Measurements from ENCODE around the gene CDK5. TPM values are rescaled to one million over a fixed set of nuclear protein-coding genes. Genes with fewer than 3 reads are reported as not detected.

The CDK5 gene
- total and polyA plus RNA-seq, 2 of the 13 experiments (the other 11 are each of a cell fraction or from before 2014, with no cell fraction given) = 16.4 to 21.3 TPM

DNA sequence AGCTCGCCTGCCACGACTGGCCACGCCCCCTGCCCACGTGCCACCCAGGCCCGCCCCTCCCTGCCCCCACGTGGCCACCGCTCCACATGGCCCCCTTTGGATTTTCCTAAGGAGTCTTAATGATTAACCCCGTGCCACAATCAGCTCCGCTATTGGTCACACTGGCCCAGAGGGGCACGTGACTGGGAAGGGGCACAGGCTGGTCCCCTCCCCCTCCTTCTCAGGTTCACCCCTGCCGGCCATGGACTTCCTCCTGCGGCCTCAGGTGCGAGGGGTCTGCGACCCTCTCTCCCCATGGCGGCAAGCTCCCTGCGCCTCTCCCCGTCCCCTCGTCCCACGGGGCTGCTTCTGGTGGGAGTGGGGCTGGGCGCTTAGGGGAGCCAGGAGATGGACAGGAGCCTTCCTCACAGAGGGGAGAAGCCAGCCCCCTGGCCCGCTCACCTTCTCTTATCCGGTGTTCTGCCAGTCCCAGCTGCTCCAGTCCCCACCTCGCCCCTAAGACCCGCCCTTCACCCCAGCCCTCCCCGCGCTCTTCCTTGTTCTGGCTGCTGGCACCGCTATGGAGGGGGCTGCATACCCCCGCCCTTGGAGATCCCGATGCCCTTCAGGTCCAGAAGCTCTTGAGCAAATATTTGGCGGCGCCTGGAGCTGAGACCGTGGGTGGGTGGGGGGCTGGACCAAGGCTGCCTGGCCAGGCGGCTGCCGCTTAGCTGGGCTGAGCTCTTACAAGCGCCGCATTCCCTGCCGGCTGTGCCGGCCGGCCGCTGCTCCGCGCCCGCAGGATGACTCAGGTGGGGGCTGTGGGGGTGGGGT lies 4.9 kb upstream of the CDK5 start (continued):
- no peak for TF ChIP-seq ATF7 (IDR thresholded peaks at IDR 0.05)
- TF ChIP-seq ATF7 (CRISPR knock-in tag; IDR thresholded peaks at IDR 0.05) = no peak
- TF ChIP-seq, protein P1, sequence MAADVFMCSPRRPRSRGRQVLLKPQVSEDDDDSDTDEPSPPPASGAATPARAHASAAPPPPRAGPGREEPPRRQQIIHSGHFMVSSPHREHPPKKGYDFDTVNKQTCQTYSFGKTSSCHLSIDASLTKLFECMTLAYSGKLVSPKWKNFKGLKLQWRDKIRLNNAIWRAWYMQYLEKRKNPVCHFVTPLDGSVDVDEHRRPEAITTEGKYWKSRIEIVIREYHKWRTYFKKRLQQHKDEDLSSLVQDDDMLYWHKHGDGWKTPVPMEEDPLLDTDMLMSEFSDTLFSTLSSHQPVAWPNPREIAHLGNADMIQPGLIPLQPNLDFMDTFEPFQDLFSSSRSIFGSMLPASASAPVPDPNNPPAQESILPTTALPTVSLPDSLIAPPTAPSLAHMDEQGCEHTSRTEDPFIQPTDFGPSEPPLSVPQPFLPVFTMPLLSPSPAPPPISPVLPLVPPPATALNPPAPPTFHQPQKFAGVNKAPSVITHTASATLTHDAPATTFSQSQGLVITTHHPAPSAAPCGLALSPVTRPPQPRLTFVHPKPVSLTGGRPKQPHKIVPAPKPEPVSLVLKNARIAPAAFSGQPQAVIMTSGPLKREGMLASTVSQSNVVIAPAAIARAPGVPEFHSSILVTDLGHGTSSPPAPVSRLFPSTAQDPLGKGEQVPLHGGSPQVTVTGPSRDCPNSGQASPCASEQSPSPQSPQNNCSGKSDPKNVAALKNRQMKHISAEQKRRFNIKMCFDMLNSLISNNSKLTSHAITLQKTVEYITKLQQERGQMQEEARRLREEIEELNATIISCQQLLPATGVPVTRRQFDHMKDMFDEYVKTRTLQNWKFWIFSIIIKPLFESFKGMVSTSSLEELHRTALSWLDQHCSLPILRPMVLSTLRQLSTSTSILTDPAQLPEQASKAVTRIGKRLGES (CRISPR knock-in tag; IDR thresholded peaks at IDR 0.05; ENCODE audit: borderline replicate concordance) = peak; percentile 78
- peak; percentile 81 for TF ChIP-seq ZNF883 (CRISPR knock-in tag; IDR thresholded peaks at IDR 0.05; ENCODE audit: not compliant biosample characterization)
- no peak for TF ChIP-seq REXO4 (CRISPR knock-in tag; IDR thresholded peaks at IDR 0.05; ENCODE audit: borderline replicate concordance)
- TF ChIP-seq NR2F6 (IDR thresholded peaks at IDR 0.05) = peak; percentile 42; the same call in 1 of the 2 replicates
- TF ChIP-seq NR2F6 (CRISPR knock-in tag; IDR thresholded peaks at IDR 0.05) = peak; percentile 62
- no peak for TF ChIP-seq KMT2B (CRISPR knock-in tag; IDR thresholded peaks at IDR 0.05)
- 0 out of 2 replicates have a peak, but pooled peaks have one; percentile 45 for TF ChIP-seq KDM2A (CRISPR knock-in tag; IDR thresholded peaks at IDR 0.05; ENCODE audit: borderline replicate concordance, low read depth)
- TF ChIP-seq POLR2AphosphoS5 (IDR thresholded peaks at IDR 0.05; ENCODE audit: low read depth, low read length) = peak; percentile 73; the same call in 1 of the 2 replicates
- 0 out of 2 replicates have a peak, but pooled peaks have one; percentile 20 for TF ChIP-seq SIX1 (CRISPR knock-in tag; IDR thresholded peaks at IDR 0.05; ENCODE audit: borderline replicate concordance)
- TF ChIP-seq ATF1 (CRISPR knock-in tag; IDR thresholded peaks at IDR 0.05) = no peak
- TF ChIP-seq ZNF501 (CRISPR knock-in tag; IDR thresholded peaks at IDR 0.05) = no peak
- peak; percentile 73; the same call in 1 of the 2 replicates for TF ChIP-seq ZNF605 (CRISPR knock-in tag; IDR thresholded peaks at IDR 0.05)
- TF ChIP-seq TGIF2 (CRISPR knock-in tag; IDR thresholded peaks at IDR 0.05) = no peak
- TF ChIP-seq CBX5 (CRISPR knock-in tag; IDR thresholded peaks at IDR 0.05; ENCODE audit: borderline replicate concordance) = no peak
- TF ChIP-seq, protein P2, sequence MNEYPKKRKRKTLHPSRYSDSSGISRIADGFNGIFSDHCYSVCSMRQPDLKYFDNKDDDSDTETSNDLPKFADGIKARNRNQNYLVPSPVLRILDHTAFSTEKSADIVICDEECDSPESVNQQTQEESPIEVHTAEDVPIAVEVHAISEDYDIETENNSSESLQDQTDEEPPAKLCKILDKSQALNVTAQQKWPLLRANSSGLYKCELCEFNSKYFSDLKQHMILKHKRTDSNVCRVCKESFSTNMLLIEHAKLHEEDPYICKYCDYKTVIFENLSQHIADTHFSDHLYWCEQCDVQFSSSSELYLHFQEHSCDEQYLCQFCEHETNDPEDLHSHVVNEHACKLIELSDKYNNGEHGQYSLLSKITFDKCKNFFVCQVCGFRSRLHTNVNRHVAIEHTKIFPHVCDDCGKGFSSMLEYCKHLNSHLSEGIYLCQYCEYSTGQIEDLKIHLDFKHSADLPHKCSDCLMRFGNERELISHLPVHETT (CRISPR knock-in tag; conservative IDR thresholded peaks at IDR 0.05) = no peak
- no peak; the same call in 1 of the 2 replicates for TF ChIP-seq ISL2 (CRISPR knock-in tag; IDR thresholded peaks at IDR 0.05)
- no peak for TF ChIP-seq ZNF296 (CRISPR knock-in tag; conservative IDR thresholded peaks at IDR 0.05)
- no peak for TF ChIP-seq SP5 (CRISPR knock-in tag; IDR thresholded peaks at IDR 0.05; ENCODE audit: borderline replicate concordance, low read depth)
- no peak; the same call in 1 of the 2 replicates for TF ChIP-seq TBX3 (IDR thresholded peaks at IDR 0.05; ENCODE audit: borderline replicate concordance)
- TF ChIP-seq ZNF143 (CRISPR knock-in tag; IDR thresholded peaks at IDR 0.05) = no peak; the same call in 1 of the 2 replicates
- peak; percentile 82 for TF ChIP-seq SAP130 (CRISPR knock-in tag; IDR thresholded peaks at IDR 0.05; ENCODE audit: low read depth)
- TF ChIP-seq KAT7 (CRISPR knock-in tag; IDR thresholded peaks at IDR 0.05; ENCODE audit: borderline replicate concordance) = no peak
- TF ChIP-seq PRPF4 (IDR thresholded peaks at IDR 0.05; ENCODE audit: low read depth, low read length, poor library complexity, severe bottlenecking) = no peak
- TF ChIP-seq ZNF451 (CRISPR knock-in tag; IDR thresholded peaks at IDR 0.05) = peak; percentile 74
- TF ChIP-seq PTBP1 (IDR thresholded peaks at IDR 0.05; ENCODE audit: low read depth, low read length, poor library complexity, severe bottlenecking) = no peak
- peak in 1 of 2 experiments; percentile 29; a peak in 1 of 4 replicates for TF ChIP-seq EP300 (IDR thresholded peaks at IDR 0.05; ENCODE audit: low read depth in 2 of 2, low read length in 2 of 2)
- TF ChIP-seq EP300 (CRISPR knock-in tag; IDR thresholded peaks at IDR 0.05; ENCODE audit: borderline replicate concordance) = no peak

Data from HepG2 (cell line).